GM18951 (cell line): ENCODE measurements around the gene GDF9.
"Not testable (repeated sequence)": the region's sequence is repeated elsewhere in the genome, so short reads cannot be mapped to it uniquely, and the experiment has no call there.

Experiments
- POLR2A ChIP-seq: IDR thresholded peaks from 4 replicates; pipeline ENCODE4 v1.6.1; 2011; ENCODE audit warnings: mild to moderate bottlenecking; ENCODE audit not compliant: insufficient read length, insufficient read depth; ENCODE audit errors: extremely low read depth
- in situ Hi-C: fragments of 300-500 bp; cut with MboI; formaldehyde crosslinking; loops from one replicate; pipeline ENCODE4 v1.12.0; 2022; ENCODE audit warnings: low sequenced_read_pairs, mixed read lengths, inconsistent platforms; ENCODE audit not compliant: unreplicated experiment

GDF9 gene

GRCh38 chr5:132856011-132856410 lies 10.3 kb downstream of the GDF9 start:
- in situ Hi-C loops: no loop called here
- TF ChIP-seq POLR2A: no peak

DNA sequence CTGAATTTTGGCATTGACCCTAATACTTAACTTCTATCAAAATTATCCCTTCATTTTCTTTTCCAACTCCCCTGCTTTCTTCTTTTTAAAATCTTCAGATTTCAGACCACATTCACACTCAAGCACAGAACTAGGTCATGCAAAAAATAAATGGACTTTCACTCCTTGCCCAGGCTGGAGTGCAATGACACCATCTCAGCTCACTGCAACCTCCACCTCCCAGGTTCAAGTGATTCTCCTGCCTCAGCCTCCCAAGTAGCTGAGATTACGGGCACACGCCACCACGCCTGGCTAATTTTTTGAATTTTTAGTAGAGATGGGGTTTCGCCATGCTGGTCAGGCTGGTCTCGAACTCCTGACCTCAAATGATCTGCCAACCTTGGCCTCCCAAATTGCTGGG lies 11.3 kb downstream of the GDF9 start:
- in situ Hi-C loops: not testable (repeated sequence)

GRCh38 chr5:132854301-132854700 lies 12.0 kb downstream of the GDF9 start:
- no peak for TF ChIP-seq POLR2A
- in situ Hi-C loops: no loop called here

- in situ Hi-C loops: no loop called here
- TF ChIP-seq POLR2A: no peak
These were observed 12.5 kb downstream of the GDF9 start for GRCh38 chr5:132853790-132854189.

- no peak for TF ChIP-seq POLR2A
- in situ Hi-C loops: no loop called here
These were observed 12.9 kb downstream of the GDF9 start for GRCh38 chr5:132853323-132853722.

GRCh38 chr5:132850066-132850465 lies 16.2 kb downstream of the GDF9 start:
- no peak for TF ChIP-seq POLR2A

GRCh38 chr5:132849347-132849746 lies 16.9 kb downstream of the GDF9 start:
- in situ Hi-C loops: loop anchor here (25.0 kb wide), 1 partner anchor 462 kb away; no protein-coding TSS in a partner anchor
- TF ChIP-seq POLR2A: no peak

More at GRCh38 chr5:132850066-132850465, 16.2 kb downstream of the GDF9 start:
- in situ Hi-C loops: no loop called here

GRCh38 chr5:132848270-132848669 lies 18.0 kb downstream of the GDF9 start:
- TF ChIP-seq POLR2A: no peak
- in situ Hi-C loops: loop anchor here (25.0 kb wide), 1 partner anchor 461 kb away; no protein-coding TSS in a partner anchor

- no peak for TF ChIP-seq POLR2A
- in situ Hi-C loops: loop anchor here (25.0 kb wide), 1 partner anchor 454 kb away; no protein-coding TSS in a partner anchor
These were observed 25.0 kb downstream of the GDF9 start for GRCh38 chr5:132841305-132841704.

DNA sequence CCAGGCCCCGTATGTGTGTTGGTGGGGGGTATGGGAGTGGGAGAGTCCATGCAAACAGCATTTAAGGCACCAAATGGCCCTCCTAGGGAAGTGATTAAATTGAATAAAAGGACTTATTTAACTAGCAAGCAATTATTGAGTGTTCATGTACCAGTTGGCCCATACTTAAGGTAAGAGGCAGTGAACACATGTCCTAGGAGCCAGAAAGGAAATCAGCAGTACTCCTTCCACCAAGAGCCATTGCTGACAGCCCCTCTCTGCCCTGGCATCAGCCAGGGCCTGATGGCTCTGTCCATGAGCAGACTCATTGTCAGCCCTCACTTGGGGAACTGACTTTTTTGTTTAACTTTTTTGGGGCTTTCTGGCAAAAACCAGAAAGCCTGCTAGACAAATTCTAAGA lies 25.4 kb downstream of the GDF9 start:
- no peak for TF ChIP-seq POLR2A
- in situ Hi-C loops: loop anchor here (25.0 kb wide), 1 partner anchor 454 kb away; no protein-coding TSS in a partner anchor

- no peak for TF ChIP-seq POLR2A
These were observed 26.0 kb downstream of the GDF9 start for GRCh38 chr5:132840313-132840712.

GRCh38 chr5:132839426-132840301 lies 26.6 kb downstream of the GDF9 start:
- in situ Hi-C loops: loop anchor here (25.0 kb wide), 1 partner anchor 452 kb away; no protein-coding TSS in a partner anchor

More at GRCh38 chr5:132840313-132840712, 26.0 kb downstream of the GDF9 start:
- in situ Hi-C loops: loop anchor here (25.0 kb wide), 1 partner anchor 453 kb away; no protein-coding TSS in a partner anchor

GRCh38 chr5:132838516-132839282 lies 27.6 kb downstream of the GDF9 start:
- in situ Hi-C loops: loop anchor here (25.0 kb wide), 1 partner anchor 451 kb away; no protein-coding TSS in a partner anchor

More at GRCh38 chr5:132839426-132840301, 26.6 kb downstream of the GDF9 start:
- no peak for TF ChIP-seq POLR2A

GRCh38 chr5:132837868-132838267 lies 28.4 kb downstream of the GDF9 start:
- no peak for TF ChIP-seq POLR2A
- in situ Hi-C loops: loop anchor here (25.0 kb wide), 1 partner anchor 451 kb away; no protein-coding TSS in a partner anchor

More at GRCh38 chr5:132838516-132839282, 27.6 kb downstream of the GDF9 start:
- no peak for TF ChIP-seq POLR2A
